ENCODE measurements around the gene PDE3B.
"Not testable (repeated sequence)": the region's sequence is repeated elsewhere in the genome, so short reads cannot be mapped to it uniquely, and the experiment has no call there.

The PDE3B gene

DNA sequence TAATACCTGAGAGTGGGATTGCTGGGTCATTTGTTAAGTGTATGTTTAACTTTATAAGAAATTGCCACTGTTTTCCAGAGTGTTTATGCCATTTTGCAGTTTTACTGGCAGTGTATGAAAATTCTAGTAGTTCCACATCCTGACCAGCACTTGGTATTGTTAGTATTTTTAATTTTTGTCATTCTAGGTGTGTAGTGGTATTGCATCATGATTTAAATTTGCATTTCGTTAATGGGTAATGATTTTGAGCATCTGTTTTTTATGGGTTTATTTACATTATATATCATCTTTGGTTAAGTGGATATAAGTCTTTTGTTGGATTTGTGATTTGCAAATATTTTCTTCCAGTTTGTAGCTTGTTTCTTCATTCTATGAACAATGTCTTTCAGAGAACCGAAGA, 34.7 kb downstream of the PDE3B start:
- ChIA-PET POLR2A (no interaction called here), CTCF (no interaction called here)
- DNase-seq (ENCODE audit: low read depth, low spot score), result no peak
- H3K4me3 ChIP-seq (ENCODE audit: low read depth, low read length), result no peak overlapping the region
- TF ChIP-seq, protein P1, sequence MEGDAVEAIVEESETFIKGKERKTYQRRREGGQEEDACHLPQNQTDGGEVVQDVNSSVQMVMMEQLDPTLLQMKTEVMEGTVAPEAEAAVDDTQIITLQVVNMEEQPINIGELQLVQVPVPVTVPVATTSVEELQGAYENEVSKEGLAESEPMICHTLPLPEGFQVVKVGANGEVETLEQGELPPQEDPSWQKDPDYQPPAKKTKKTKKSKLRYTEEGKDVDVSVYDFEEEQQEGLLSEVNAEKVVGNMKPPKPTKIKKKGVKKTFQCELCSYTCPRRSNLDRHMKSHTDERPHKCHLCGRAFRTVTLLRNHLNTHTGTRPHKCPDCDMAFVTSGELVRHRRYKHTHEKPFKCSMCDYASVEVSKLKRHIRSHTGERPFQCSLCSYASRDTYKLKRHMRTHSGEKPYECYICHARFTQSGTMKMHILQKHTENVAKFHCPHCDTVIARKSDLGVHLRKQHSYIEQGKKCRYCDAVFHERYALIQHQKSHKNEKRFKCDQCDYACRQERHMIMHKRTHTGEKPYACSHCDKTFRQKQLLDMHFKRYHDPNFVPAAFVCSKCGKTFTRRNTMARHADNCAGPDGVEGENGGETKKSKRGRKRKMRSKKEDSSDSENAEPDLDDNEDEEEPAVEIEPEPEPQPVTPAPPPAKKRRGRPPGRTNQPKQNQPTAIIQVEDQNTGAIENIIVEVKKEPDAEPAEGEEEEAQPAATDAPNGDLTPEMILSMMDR (IDR thresholded peaks at IDR 0.05; ENCODE audit: insufficient read depth, low read length, missing control alignments), result no peak

DNA sequence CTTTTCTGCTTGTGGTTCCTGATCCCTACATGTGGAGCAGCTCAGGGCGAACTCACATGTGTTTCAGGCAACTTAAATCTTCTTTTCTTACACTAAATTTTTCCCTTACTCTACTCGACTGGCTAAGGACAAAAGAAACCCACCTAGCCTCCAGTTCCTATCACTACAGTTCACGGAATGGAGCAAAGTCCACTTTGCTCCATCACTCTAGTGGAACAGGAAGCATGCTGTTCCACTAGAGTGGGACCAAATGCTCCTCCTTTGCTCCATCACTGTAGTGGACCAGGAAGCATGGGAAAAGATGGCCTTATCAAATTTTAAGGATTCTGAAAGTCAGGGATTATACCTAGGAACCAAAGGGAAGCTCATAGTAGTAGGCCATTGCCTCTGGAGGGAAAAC, 36.1 kb downstream of the PDE3B start:
- ChIA-PET POLR2A (no interaction called here), CTCF (no interaction called here)
- H3K4me3 ChIP-seq (ENCODE audit: low read depth, low read length), result no peak overlapping the region
- TF ChIP-seq, protein P1 (IDR thresholded peaks at IDR 0.05; ENCODE audit: insufficient read depth, low read length, missing control alignments), result no peak
- DNase-seq (ENCODE audit: low read depth, low spot score), result no peak

DNA sequence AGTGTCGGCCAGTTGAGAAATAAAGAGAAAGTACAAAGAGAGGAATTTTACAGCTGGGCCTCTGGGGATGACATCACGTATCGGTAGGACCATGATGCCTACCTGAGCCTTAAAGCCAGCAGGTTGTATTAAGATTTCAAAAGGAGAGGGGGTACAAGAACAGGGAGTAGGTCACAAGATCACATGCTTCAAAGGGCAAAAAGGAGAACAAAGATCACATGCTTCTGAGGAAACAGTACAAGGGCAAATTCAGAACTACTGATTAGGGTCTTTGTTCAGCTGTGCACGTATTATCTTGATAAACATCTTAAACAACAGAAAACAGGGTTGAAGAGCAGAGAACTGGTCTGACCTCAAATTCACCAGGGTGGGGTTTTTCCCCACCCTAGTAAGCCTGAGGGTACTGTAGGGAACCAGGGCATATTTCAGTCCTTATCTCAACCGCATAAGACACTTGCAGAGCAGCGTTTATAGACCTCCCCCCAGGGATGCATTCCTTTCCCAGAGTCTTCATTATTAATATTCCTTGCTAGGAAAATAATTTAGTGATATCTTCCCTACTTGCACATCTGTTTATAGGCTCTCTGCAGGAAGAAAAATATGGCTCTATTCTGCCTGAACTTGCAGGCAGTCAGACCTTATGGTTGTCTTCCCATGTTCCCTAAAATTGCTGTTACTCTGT, 40.8 kb downstream of the PDE3B start:
- POLR2A ChIA-PET; H3K4me3 ChIP-seq (ENCODE audit: low read depth, low read length); CTCF ChIA-PET; DNase-seq (ENCODE audit: low read depth, low spot score): not testable (repeated sequence)

DNA sequence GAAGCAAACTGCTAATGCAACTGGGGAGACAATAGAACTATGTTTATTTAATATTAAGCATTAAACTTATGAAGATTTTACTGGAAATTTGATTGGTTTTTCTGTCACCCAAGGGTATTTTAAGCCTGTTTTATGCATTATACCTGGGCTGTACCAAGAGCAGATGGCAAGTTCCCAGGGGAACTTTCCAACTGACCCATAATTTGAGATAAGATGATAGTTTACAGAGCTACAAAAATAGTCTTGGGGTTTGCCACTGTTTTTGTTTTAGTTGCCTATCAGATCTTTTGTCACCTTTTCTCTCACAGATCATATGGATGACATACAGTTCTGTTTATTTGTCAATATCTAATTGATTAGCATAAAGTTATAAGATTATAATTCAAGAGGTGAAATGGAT, 43.9 kb downstream of the PDE3B start:
- POLR2A ChIA-PET, result no interaction called here
- TF ChIP-seq, protein P1 (IDR thresholded peaks at IDR 0.05; ENCODE audit: insufficient read depth, low read length, missing control alignments), result no peak
- H3K4me3 ChIP-seq (ENCODE audit: low read depth, low read length), result no peak overlapping the region
- no peak for DNase-seq (ENCODE audit: low read depth, low spot score)
- CTCF ChIA-PET, result no interaction called here

DNA sequence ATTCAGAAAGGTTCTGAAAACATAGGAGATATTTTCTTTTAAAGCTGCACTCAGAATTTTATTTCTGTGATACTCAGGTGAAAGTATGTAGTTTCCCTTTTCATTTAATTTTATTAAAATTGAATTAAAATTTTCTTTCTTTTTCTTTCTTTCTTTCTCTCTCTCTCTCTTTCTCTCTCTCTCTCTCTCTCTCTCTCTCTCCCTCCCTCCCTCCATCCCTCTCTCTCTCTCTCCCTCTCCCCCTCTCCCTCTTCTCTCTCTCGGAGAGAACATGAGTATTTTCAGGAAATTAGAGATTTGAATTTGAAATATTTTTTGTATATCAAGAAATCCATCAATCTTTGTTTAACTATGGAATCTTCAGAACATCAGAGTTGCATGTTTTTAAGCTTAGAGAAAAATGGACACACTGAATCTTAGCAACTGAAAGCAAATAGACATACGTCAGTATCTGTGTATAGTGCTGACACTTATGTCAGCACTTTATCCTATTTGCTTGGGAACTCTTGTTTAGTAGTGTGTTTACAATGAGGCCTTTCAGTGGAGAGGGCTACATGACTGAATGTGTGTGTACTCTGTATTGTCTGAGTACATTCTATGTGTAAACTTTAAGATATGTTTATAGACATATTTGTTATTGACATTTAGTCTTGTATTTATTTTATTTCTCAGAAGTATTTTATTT, 44.5 kb downstream of the PDE3B start:
- CTCF ChIA-PET, result no interaction called here
- no peak for DNase-seq (ENCODE audit: low read depth, low spot score)

DNA sequence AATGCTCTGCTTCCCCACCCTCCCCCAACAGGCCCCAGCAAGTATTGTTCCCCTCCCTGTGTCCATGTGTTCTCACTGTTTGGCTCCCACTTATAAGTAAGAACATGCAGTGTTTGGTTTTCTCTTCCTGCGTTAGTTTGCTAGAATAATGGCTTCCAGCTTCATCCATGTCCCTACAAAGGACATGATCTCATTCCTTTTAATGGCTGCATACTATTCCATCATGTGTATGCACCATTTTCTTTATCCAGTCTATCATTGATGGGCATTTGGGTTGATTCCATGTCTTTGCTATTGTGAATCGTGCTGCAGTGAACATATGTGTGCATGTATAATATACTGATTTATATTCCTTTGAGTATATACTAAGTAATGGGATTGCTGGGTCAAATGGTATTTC, 52.1 kb downstream of the PDE3B start:
- CTCF ChIA-PET; POLR2A ChIA-PET; DNase-seq (ENCODE audit: low read depth, low spot score); H3K4me3 ChIP-seq (ENCODE audit: low read depth, low read length): not testable (repeated sequence)

More for the DNA sequence above, 44.5 kb downstream of the PDE3B start:
- POLR2A ChIA-PET, result no interaction called here
- H3K4me3 ChIP-seq (ENCODE audit: low read depth, low read length), result no peak overlapping the region
- TF ChIP-seq, protein P1 (IDR thresholded peaks at IDR 0.05; ENCODE audit: insufficient read depth, low read length, missing control alignments), result no peak

DNA sequence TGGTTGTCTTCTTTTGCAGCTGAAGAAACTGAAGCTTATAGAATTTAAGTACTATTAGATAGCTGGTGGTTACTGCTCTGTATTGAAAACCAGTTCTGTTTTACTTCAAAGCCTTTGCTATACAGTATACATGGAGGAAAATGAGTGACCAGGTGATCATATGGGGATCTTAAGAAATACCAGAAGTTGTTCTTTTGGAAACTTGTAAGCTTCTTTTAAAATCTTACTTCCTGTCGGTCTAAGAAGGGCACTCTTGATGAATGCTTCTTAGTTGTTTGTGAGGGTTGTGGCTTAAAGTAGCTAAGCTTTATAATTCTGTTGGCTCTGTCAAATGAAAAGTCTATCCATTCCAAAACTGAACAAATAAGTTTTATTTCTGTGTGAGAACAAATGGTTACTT, 55.2 kb downstream of the PDE3B start:
- DNase-seq (ENCODE audit: low read depth, low spot score), result no peak

More for the DNA sequence above, 55.2 kb downstream of the PDE3B start:
- TF ChIP-seq, protein P1 (IDR thresholded peaks at IDR 0.05; ENCODE audit: insufficient read depth, low read length, missing control alignments), result no peak
- no peak overlapping the region for H3K4me3 ChIP-seq (ENCODE audit: low read depth, low read length)
- POLR2A ChIA-PET, result no interaction called here
- CTCF ChIA-PET, result no interaction called here

All from AG04449 (cell line).